Caco-2 (cell line): ENCODE results near the gene FAM131A. TPM values are rescaled to one million over a fixed set of nuclear protein-coding genes. Genes with fewer than 3 reads are reported as not detected.

ENCODE experiments used
- BruUV-seq: library from RNA; stranded (reverse); fragments of 400-500 nt; replicated peaks from 2 replicates; lab custom pipeline; 2021; lab: Mats Ljungman, UMichigan
- CTCF ChIA-PET: fragments of 300-600 bp; sonication (Branson Sonifier 250); formaldehyde crosslinking; loops from one replicate; lab custom pipeline; 2022; ENCODE audit warnings: antibody characterized with exemption; lab: Charles Lee
- POLR2A ChIA-PET: fragments of 300-600 bp; sonication (Branson Sonifier 250); formaldehyde crosslinking; loops from one replicate; lab custom pipeline; 2022; ENCODE audit warnings: antibody characterized with exemption; lab: Charles Lee
- DNase-seq, 2 experiments: peaks; one replicate each; pipeline versions ENCODE4 v3.0.0 to v3.0.0-alpha.2; 2020 to 2022
- H3K27me3 ChIP-seq: replicated peaks from 2 replicates; pipeline ENCODE4 v1.6.0; 2011; ENCODE audit warnings: low read length; ENCODE audit not compliant: control insufficient read depth, insufficient read depth
- H3K36me3 ChIP-seq: 2 replicates; pipeline ENCODE4 v1.5.1; 2011; ENCODE audit warnings: low read length; ENCODE audit not compliant: control insufficient read depth, insufficient read depth
- H3K4me1 ChIP-seq: fragments of 250-450 bp; sonication (Bioruptor Pico); 2 replicates; pipeline ENCODE4 v1.5.1; 2020; ENCODE audit warnings: mild to moderate bottlenecking
- H3K4me3 ChIP-seq: 2 replicates; pipeline ENCODE4 v1.5.1; 2011; ENCODE audit warnings: low read depth, mild to moderate bottlenecking, control low read depth, low read length
- H3K9me3 ChIP-seq: fragments of 250-450 bp; sonication (Bioruptor Pico); 2 replicates; pipeline ENCODE4 v1.5.1; 2020; ENCODE audit warnings: mild to moderate bottlenecking, moderate library complexity
- H3K27ac Mint-ChIP-seq: one replicate; pipeline ENCODE4 v1.8.0; 2022; ENCODE audit warnings: mixed read lengths; ENCODE audit not compliant: unreplicated experiment
- H3K27me3 Mint-ChIP-seq: one replicate; pipeline ENCODE4 v1.8.0; 2022; ENCODE audit warnings: mixed read lengths; ENCODE audit not compliant: insufficient read depth, unreplicated experiment
- H3K36me3 Mint-ChIP-seq: one replicate; pipeline ENCODE4 v1.8.0; 2022; ENCODE audit warnings: mild to moderate bottlenecking, mixed read lengths; ENCODE audit not compliant: insufficient read depth, unreplicated experiment
- H3K4me1 Mint-ChIP-seq: one replicate; pipeline ENCODE4 v1.8.0; 2022; ENCODE audit warnings: low read depth, mixed read lengths; ENCODE audit not compliant: unreplicated experiment
- H3K4me3 Mint-ChIP-seq: one replicate; pipeline ENCODE4 v1.8.0; 2022; ENCODE audit warnings: mild to moderate bottlenecking, moderate library complexity, mixed read lengths; ENCODE audit not compliant: unreplicated experiment
- H3K9me3 Mint-ChIP-seq: one replicate; pipeline ENCODE4 v1.8.0; 2022; ENCODE audit warnings: mixed read lengths; ENCODE audit not compliant: unreplicated experiment
- CTCF ChIP-seq, 2 experiments: fragments of 200-600 bp in 1 of 2; IDR thresholded peaks; 1 replicate in 1 of 2; 2 replicates in 1 of 2; pipeline versions ENCODE4 v1.5.1 to v1.8.0; 2011 to 2022; ENCODE audit warnings: antibody characterized with exemption in 1 of 2, control low read depth in 1 of 2, inconsistent platforms in 1 of 2, low read depth in 1 of 2, low read length in 1 of 2, mild to moderate bottlenecking in 1 of 2, moderate library complexity in 1 of 2; ENCODE audit not compliant: insufficient read depth in 1 of 2, severe bottlenecking in 1 of 2, unreplicated experiment in 1 of 2
- intact Hi-C: fragments of 100-400 bp; cut with micrococcal nuclease; formaldehyde crosslinking; loops from one replicate; pipeline ENCODE4 v1.10.0; 2022; ENCODE audit not compliant: unreplicated experiment
- total RNA-seq: library from RNA; stranded (reverse); gene quantifications from 2 replicates; pipeline ENCODE4 v1.2.3, GENCODE V29; 2022

FAM131A gene
- total RNA-seq, 1 experiment from 2014 or later = 6.1 TPM

GRCh38 chr3:184296616-184297015, 40.8 kb upstream of the FAM131A start:
- no peak overlapping the region for H3K27ac Mint-ChIP-seq
- intact Hi-C loops = no loop called here
- Histone ChIP-seq H3K9me3 (no peaks in the 10 kb centered on the region), H3K4me3 (no peak overlapping the region), H3K4me1 (peaks cover 6% of the 10 kb centered on the region; the same call in 1 of the 2 replicates), H3K27me3 (no peaks in the 10 kb centered on the region), H3K36me3 (no peaks in the 10 kb centered on the region)
- BruUV-seq = no TSS peak
- ChIA-PET POLR2A (no interaction called here), CTCF (no interaction called here)
- no peaks in the 10 kb centered on the region for H3K4me1 Mint-ChIP-seq
- H3K4me3 Mint-ChIP-seq = no peak overlapping the region
- H3K27me3 Mint-ChIP-seq = no peaks in the 10 kb centered on the region
- H3K9me3 Mint-ChIP-seq = no peaks in the 10 kb centered on the region
- TF ChIP-seq CTCF (IDR thresholded peaks at IDR 0.05; ENCODE audit: insufficient read depth in 1 of 2, low read depth in 1 of 2, low read length in 1 of 2, severe bottlenecking in 1 of 2, unreplicated experiment in 1 of 2) = no peak
- peaks cover 31% of the 10 kb centered on the region for H3K36me3 Mint-ChIP-seq
- no peak for DNase-seq

DNA sequence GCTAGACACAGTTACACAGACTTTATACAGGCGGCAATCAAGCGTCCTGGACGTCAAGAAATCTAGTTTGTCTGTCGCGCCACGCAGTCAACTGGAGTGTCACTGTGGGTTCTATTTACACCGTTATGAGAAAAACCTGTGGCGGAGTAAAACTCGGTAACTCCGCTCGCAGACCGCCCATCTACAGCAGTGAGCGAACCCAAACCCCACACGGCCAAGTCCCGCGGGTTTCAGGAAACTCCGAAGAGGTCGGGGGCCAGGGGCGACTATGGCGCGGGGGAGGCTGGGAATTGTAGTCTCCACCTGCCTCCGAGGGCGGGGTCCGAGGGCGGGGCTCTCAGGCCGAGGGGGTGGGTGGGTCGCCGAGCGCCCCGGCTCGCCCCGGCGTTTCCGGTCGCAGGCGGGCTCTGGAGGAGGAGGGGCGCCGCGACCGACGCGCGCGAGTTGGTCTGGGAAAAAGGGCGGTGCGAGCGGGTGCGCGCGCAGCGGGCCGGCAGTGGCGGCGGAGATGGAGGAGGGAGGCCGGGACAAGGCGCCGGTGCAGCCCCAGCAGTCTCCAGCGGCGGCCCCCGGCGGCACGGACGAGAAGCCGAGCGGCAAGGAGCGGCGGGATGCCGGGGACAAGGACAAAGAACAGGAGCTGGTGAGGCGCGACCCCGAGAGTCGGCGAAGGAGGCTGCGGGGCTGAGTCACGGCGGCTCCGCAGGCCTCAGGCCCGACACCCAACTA, 38.5 kb upstream of the FAM131A start, which contains the start of gene PSMD2:
PSMD2 (plus strand) TSS at position 483 of the 729 bp plus-strand sequence; CDS start at position 509, 26 bp downstream.
- Histone ChIP-seq H3K4me1 (peaks cover 6% of the 10 kb centered on the region; the same call in 1 of the 2 replicates), H3K9me3 (no peaks in the 10 kb centered on the region), H3K27me3 (no peaks in the 10 kb centered on the region), H3K36me3 (peaks cover 5% of the 10 kb centered on the region), H3K4me3 (peak within 1 kb of the TSS; percentile 77)
- peak within 1 kb of the TSS; percentile 80 for H3K27ac Mint-ChIP-seq
- no peaks in the 10 kb centered on the region for H3K27me3 Mint-ChIP-seq
- POLR2A ChIA-PET = no interaction called here
- CTCF ChIA-PET = interaction anchor here (0.6 kb wide), 1 partner anchor 403 kb away, joined by 12 read pairs; no protein-coding TSS in a partner anchor
- intact Hi-C loops = loop anchor here (1.0 to 2.0 kb wide), 3 partner anchors 15 to 124 kb away; partner anchors contain the start of genes AP2M1, EEF1AKMT4 and EIF4G1
- TF ChIP-seq CTCF (IDR thresholded peaks at IDR 0.05; ENCODE audit: insufficient read depth in 1 of 2, low read depth in 1 of 2, low read length in 1 of 2, severe bottlenecking in 1 of 2, unreplicated experiment in 1 of 2) = no peak
- no TSS peak for BruUV-seq
- H3K36me3 Mint-ChIP-seq = peaks cover 45% of the 10 kb centered on the region
- peak; percentile 97 for DNase-seq
- H3K9me3 Mint-ChIP-seq = no peaks in the 10 kb centered on the region
- no peaks in the 10 kb centered on the region for H3K4me1 Mint-ChIP-seq
- H3K4me3 Mint-ChIP-seq = peak within 1 kb of the TSS; percentile 81

- TSS peak; percentile 40 for BruUV-seq
- no peak for DNase-seq
- peaks cover 52% of the 10 kb centered on the region for H3K36me3 Mint-ChIP-seq
Observed at GRCh38 chr3:184299488-184300377, 37.7 kb upstream of the FAM131A start.

More at GRCh38 chr3:184299488-184300377, 37.7 kb upstream of the FAM131A start:
- peak overlapping the region; percentile 77 for H3K4me3 ChIP-seq
- Mint-ChIP-seq H3K27ac (peak overlapping the region; percentile 80), H3K4me1 (no peaks in the 10 kb centered on the region), H3K4me3 (peak overlapping the region; percentile 81), H3K9me3 (no peaks in the 10 kb centered on the region), H3K27me3 (no peaks in the 10 kb centered on the region)
- no peaks in the 10 kb centered on the region for H3K27me3 ChIP-seq
- no peak for TF ChIP-seq CTCF (IDR thresholded peaks at IDR 0.05; ENCODE audit: insufficient read depth in 1 of 2, low read depth in 1 of 2, low read length in 1 of 2, severe bottlenecking in 1 of 2, unreplicated experiment in 1 of 2)
- peaks cover 6% of the 10 kb centered on the region; the same call in 1 of the 2 replicates for H3K4me1 ChIP-seq
- peaks cover 7% of the 10 kb centered on the region for H3K36me3 ChIP-seq
- no peaks in the 10 kb centered on the region for H3K9me3 ChIP-seq
- intact Hi-C loops = loop anchor here (1.0 to 2.0 kb wide), 2 partner anchors 15 to 125 kb away; partner anchors contain the start of genes AP2M1 and EIF4G1
- ChIA-PET CTCF (interaction anchor here (0.6 kb wide), 1 partner anchor 404 kb away, joined by 12 read pairs; no protein-coding TSS in a partner anchor), POLR2A (no interaction called here)
